DND-41 (cell line): ENCODE data around the gene CCDC59.

Experiments used
- CTCF ChIP-seq: IDR thresholded peaks from 2 replicates; pipeline ENCODE4 v1.5.1; 2012; ENCODE audit warnings: borderline replicate concordance, low read length, moderate library complexity, mild to moderate bottlenecking; ENCODE audit not compliant: poor library complexity, severe bottlenecking; ENCODE audit errors: extremely low read depth
- EZH2 ChIP-seq: IDR thresholded peaks from 3 replicates; pipeline ENCODE4 v1.6.1; 2012; ENCODE audit warnings: borderline replicate concordance, low read depth, mild to moderate bottlenecking, moderate library complexity, low read length, inconsistent platforms; ENCODE audit not compliant: severe bottlenecking

DNA sequence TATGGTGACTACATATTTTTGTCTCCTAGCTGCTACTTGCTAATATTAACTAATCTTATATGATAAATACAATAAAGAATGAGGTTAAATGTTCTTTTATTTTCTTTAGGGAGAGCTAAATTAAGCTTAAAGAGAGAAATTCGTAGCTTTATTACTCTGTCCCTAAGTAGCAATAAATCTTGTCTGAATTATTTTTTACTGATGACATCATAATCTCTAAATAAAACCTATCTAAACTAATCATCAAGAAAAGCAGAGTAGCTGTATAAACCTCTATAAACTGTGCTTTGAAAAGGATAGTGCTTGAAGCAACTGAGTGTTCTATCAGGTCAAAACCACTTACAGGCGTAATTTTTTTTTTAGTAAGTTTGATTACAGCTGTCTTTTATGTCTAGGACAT, 42.6 kb upstream of the CCDC59 start:
- TF ChIP-seq CTCF (no peak), EZH2 (no peak)
